ENCODE results near the gene RPS2.

Gene RPS2

GRCh38 chr16:1998852-1999801 lies 34.5 kb upstream of the RPS2 start:
- no peak for DNase-seq

- no peak for DNase-seq
Observed at GRCh38 chr16:1998360-1998835, 33.8 kb upstream of the RPS2 start.

- DNase-seq: no peak
Observed at GRCh38 chr16:1997494-1998359, 33.1 kb upstream of the RPS2 start.

- DNase-seq: no peak
Observed at GRCh38 chr16:1993731-1994131, 29.1 kb upstream of the RPS2 start.

GRCh38 chr16:1992704-1993317 lies 28.2 kb upstream of the RPS2 start:
- no peak for DNase-seq

- no peak for DNase-seq
Observed at GRCh38 chr16:1991948-1992703, 27.5 kb upstream of the RPS2 start.

GRCh38 chr16:1991588-1991947 lies 26.9 kb upstream of the RPS2 start:
- DNase-seq: no peak

GRCh38 chr16:1991135-1991551 lies 26.5 kb upstream of the RPS2 start:
- no peak for DNase-seq

GRCh38 chr16:1990351-1991134 lies 25.9 kb upstream of the RPS2 start:
- DNase-seq: no peak

- no peak for DNase-seq
Observed at GRCh38 chr16:1990101-1990350, 25.4 kb upstream of the RPS2 start.

- no peak for DNase-seq
Observed at GRCh38 chr16:1989209-1990100, 24.8 kb upstream of the RPS2 start, which contains the start of gene SYNGR3. SYNGR3 (plus strand) TSS chr16:1989970; CDS start chr16:1990103, 133 bp downstream.

GRCh38 chr16:1987198-1987597 lies 22.6 kb upstream of the RPS2 start:
- no peak for DNase-seq

GRCh38 chr16:1985466-1986150 lies 21.0 kb upstream of the RPS2 start:
- no peak for DNase-seq

- DNase-seq: no peak
Observed at GRCh38 chr16:1984347-1985225, 20.0 kb upstream of the RPS2 start.

- DNase-seq: peak; percentile 41
Observed at GRCh38 chr16:1983544-1984346, 19.1 kb upstream of the RPS2 start, which contains the start of gene GFER. GFER (plus strand) TSS chr16:1984193; CDS start chr16:1984219, 26 bp downstream.

- DNase-seq: no peak
Observed at GRCh38 chr16:1982991-1983543, 18.4 kb upstream of the RPS2 start.

GRCh38 chr16:1982013-1982433 lies 17.4 kb upstream of the RPS2 start:
- no peak for DNase-seq

- no peak for DNase-seq
Observed at GRCh38 chr16:1981398-1981836, 16.8 kb upstream of the RPS2 start, which contains the start of gene NOXO1. NOXO1 (minus strand) TSS chr16:1981469; CDS start chr16:1981179, 290 bp downstream.
